HPDE6-E6E7 (cell line): ENCODE data around the gene BMP8B.
"Not testable (repeated sequence)": the region's sequence is repeated elsewhere in the genome, so short reads cannot be mapped to it uniquely, and the experiment has no call there.

ENCODE experiments used
- DNase-seq: peaks from one replicate; pipeline ENCODE4 v3.0.0; 2011; ENCODE audit warnings: missing footprints; ENCODE audit errors: extremely low spot score

BMP8B gene

DNA sequence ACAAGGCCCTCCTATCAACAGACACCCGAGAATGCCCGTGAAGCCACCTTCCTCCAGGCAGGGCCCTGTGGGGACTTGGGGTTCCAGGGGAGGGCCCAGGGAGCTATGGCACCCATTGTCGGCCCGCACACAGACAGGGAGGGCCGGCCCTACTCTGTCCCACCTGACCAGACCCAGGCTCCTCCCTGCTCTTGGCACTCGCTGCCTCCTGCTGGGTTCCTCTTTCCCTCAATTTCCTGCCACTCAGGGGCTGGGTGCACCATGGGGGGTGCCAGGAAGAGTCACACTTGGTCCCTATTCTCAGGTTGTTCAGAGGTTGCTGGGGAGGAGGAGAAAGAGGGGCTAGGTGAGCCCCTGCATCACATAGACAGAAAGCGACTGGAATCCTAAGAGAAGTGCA is 9.5 kb downstream of the BMP8B start:
- DNase-seq, result no peak

DNA sequence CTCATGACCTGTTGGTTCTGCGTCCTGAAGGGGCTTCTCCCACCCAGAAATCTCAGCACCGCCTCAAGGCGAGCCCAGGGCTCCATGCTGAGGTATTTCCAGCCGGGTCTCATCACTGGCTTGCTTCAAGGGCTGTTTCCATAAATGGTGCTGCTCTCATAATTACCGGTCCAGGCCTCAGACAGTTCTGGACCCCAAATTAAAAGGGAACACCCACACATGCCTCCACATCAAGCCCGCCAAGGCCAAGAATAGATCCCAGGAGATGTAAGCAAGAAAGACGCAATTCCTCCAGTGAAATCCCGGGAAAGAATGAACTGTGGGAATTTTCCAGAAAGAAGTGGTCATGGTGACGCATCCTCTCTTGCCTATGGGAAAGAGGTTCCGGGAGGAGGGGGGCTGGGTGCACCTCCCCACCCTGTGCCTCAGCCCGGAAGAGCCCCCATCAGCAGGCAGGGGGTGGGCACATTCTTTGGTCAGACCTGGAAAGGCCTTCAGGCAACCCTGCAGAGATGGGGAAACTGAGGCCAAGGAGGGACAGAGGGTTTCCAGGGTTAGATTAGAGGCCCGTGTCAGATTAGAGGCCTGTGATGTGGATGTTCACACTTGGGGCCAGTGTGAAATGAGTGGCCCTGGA is 10.1 kb downstream of the BMP8B start:
- DNase-seq, result not testable (repeated sequence)

GRCh38 chr1:39777896-39778295 is 10.8 kb downstream of the BMP8B start:
- not testable (repeated sequence) for DNase-seq

DNA sequence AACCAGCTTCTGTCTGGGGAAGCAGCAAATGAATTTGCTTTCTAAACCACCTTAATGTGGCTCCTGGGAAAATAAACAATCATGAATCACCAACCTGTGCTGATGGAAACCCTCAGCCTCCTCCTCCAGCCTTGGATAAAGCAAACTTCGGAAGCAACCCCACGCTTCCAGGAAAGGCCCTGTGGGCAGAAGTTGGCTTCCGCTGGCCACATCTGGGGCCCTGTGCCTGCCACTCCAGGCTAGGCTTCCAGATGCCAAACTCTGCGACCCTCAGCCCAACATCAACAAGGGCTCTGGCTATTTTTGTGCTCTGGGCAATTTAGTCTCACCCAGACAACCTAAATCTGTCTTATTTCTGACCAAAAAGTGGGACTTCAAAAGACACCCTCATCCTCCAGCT is 11.4 kb downstream of the BMP8B start:
- DNase-seq, result no peak

- DNase-seq, result no peak
Measured at GRCh38 chr1:39776886-39777285, 11.8 kb downstream of the BMP8B start.

GRCh38 chr1:39776400-39776713 is 12.3 kb downstream of the BMP8B start:
- DNase-seq, result no peak

- not testable (repeated sequence) for DNase-seq
Measured at GRCh38 chr1:39775676-39776399, 12.8 kb downstream of the BMP8B start.

DNA sequence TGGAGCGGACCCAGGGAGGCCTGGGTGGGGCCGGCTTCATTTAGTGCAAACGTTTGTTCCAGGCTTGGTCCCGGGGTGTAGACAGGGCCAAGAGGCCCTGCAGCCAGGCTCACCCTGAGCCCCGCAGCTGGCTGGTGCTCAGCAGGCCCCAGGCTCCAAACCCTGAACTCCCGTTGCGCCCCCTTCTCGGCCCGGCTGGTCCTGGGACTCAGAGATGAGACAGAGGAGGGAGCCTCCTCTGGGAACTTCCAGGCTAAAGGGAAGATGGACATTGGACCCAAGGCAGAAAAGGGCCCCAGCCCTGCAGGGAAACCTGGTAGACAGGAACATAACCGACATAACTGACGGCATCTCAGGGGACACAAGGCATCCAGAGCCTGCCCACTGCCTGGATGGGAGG is 13.5 kb downstream of the BMP8B start:
- not testable (repeated sequence) for DNase-seq

DNA sequence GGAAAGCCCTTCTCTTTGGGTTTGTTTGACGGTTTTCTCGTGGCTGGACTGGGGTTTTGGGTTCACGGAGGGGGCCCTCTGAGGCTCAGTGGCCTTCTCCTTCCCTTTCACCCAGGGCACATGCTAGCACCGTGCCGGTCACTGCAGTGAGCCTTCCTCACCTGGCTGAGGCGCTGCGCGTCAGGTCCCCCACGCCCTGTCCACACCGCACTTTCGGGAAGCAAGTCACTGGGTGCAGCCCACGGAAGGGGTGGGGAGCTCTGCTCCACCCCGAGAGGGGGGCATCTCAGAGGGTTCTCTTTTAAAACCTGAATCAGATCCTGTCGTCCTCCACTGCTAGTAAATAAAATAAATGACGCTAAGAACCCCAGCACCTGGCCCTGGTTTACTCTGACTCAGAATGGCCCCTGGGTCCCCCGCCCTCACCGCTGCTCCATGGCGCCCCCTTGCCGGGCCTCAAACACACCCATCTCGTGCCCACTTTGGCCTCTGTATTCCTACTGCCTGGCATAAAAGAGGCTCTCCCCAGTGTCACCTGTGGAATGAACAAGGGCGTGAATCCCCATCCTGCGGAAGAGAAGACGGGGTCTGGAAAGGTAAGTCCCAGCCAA is 15.2 kb downstream of the BMP8B start:
- not testable (repeated sequence) for DNase-seq

DNA sequence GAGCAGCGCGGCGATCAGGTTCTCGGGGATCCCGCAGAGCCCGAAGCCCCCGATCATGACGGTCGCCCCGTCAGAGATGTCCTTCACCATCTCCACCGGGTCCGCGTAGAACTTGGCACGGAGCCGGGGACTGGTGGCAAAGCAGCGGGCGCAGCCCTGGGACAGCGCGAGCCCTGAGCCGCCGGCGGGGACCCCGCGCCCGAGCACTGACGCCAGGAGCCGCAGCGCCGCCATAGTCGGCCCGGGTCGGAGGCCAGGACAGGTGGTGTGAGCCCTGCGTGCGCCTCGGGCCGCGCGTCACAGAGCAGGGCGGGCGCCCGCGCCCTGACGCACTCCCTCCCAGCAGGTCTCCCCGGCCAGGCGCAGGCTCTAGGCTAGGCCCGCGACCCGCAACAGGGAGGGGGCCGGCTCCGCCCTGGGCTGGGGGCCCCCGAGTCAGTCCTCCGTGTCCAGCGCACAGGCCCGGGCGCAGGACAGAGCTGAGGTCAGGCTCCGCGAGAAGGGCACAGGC is 17.6 kb downstream of the BMP8B start, which contains the start of gene OXCT2:
Gene OXCT2 (minus strand): TSS at position 327 of the 511 bp plus-strand sequence. CDS start 93 bp downstream, at position 234.
- DNase-seq, result not testable (repeated sequence)

GRCh38 chr1:39770100-39771021 is 18.3 kb downstream of the BMP8B start:
- DNase-seq, result not testable (repeated sequence)

DNA sequence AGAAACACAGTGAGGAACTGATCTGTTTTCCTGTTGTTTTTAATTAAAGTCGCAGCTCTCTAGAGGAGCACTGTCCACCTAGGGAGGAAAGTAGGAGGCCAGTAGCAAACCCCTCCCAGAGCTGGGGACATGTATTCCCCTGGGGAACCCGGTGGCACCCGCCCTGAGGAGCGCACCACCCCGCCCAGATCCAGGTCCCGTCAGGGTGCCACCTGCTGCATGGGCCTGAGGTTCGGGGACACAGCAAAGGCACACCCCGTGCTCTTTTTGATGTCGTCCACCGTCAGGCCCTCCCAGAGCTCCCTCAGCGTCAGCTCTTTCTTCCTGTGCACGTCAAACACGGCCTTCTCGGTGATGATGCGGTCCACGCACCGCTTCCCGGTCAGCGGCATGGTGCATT is 19.2 kb downstream of the BMP8B start:
- DNase-seq, result not testable (repeated sequence)

DNA sequence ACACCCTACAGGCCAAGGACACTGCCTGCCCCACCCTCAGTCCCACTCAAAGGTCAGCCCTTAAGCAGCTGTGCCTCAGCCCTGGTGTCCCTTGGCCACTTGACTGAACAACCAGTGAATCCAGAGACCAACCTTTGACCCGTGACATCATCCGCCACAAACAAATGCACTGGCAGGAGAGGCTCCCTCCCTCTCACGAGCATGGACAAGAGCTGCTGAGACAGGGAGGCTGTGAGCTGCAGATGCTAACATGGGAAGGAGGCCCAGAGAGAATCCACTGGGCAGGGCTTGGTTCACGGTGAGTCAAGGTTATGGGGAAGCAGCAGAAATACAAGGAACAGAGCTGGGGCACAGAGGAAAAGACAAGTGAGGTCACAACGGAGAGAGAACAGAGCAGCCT is 22.2 kb downstream of the BMP8B start:
- not testable (repeated sequence) for DNase-seq

DNA sequence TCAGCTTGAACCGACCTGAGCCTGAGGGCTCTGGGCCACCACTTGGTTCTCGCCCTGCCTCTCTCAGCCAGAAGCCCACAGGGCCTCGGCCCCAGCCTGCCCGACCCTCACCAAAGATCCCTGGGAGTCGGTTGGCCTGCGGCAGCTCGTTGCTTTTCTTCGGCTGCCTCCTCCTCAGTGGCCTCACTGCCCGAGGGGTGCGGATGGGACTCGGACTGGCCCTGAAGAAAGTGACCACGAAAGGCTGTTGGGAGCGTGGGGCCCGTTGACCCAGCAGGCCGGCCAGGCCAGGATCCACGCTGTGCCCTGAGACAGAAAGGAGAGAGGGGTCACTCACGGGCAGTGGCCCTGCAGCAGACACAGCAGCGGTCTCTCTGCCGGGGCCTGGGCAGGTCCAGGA is 24.2 kb downstream of the BMP8B start:
- DNase-seq, result not testable (repeated sequence)

DNA sequence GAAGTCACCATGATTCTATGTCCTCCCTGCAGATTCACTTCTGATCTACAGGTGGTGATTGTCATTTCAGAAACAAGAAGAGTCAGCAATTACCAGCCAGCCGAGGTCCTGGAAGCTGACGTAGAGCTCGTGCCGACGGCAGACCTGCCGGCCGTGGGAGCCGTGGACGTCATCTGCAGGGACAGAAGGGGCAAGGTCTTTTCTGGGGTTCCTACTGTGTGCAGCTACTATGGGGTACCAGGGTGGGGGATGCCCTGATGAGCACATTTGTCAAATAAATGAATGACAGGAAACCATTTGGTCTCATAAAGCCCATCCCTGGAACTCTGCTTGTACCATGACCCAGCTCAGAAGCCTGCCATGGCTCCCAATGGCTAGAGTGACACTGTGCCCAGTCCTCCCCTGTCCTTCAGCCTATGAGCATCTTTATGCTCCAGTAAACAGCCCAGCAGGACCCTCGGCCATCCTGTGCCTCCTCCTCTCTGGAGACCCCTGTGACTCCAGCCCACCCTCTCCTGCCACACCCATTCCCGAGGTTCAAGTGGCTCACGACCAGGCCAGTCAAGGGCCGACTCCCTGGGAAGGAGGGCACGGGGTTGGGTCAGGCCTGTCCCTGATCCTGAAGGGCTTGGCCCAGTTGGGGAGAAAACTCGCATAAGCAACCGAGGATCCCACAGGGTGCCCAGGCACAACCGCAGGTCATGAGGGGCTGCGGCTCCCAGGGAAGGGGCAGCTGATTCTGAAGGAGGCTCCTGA is 24.9 kb downstream of the BMP8B start:
- not testable (repeated sequence) for DNase-seq

DNA sequence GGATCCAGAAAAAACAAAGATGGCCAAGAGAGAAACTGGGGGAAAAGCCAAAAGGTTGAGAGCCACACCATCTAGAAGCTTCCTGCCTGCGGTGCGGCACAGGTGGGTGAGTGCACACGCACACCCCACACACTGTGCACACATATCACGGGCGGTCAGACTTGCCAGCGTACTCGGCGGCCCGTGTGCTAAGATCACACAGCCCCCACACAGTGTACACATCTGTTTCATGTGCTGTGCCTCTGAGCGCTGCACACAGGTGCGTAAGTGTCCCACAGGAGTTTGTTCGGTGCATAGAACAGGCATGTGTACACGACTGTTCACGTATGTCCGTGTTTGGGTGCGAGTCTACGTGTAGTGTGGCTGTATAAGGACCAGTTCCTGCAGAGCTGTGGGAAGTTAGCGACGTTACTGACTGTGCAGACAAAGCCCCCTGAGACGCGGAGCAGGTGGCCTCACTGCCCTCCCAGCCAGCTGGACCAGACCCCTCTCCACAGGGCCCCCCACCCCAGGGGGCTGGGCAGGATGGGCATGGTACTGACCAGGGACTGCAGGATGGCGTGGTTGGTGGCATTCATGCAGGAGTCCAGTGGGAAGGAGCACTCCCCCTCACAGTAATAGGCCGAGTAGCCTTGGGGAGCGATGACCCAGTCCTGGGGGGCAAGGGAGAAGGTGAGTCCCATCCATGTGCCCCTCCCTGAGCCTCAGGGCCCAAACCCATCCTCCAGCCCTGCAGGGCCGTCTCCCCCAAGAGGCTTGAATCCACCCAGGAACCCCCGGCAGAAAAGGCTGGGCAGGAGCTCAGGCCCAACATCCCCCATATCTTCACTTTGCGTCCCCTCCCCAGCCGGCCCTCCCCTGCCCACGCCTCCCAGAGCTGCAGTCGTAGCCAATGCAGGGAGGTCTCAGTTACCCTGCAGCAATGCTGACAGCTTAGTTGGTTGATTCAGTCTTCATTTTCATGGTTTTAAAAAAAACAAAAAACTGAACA is 25.8 kb downstream of the BMP8B start:
- no peak for DNase-seq

DNA sequence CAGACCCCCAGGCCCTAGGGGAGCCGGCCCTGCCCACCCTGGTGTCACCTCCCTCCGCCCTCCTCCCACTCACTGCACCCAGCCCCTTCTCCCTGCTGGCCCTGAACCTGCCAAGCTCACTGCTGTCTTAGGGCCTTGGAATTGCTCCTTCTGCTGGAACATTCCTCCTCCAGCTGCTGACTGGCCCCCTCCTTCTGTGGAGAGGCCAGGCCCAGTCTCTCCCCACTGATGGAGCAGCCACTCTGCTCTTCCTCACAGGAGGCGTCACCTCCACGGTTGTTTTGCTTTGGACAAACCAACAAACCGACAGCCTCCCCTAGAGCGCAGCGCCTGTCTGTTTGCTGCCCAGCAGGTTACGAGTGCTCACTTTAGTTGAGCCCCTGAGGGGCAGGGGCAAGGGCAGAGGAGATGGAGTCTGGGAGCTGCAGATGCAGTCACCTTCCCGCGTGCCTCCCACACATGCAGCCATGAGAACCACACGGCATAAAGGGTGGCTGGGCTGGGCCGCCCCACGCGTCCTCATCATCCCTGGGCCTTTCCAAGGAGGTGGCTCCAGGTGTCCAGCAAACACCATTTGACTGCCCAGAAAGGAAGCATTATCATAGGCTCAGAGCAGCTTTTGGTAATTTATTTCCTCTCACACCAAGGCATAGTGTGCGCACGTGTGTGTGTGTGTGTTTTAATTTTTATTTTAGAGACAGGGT is 27.0 kb downstream of the BMP8B start:
- DNase-seq, result no peak

DNA sequence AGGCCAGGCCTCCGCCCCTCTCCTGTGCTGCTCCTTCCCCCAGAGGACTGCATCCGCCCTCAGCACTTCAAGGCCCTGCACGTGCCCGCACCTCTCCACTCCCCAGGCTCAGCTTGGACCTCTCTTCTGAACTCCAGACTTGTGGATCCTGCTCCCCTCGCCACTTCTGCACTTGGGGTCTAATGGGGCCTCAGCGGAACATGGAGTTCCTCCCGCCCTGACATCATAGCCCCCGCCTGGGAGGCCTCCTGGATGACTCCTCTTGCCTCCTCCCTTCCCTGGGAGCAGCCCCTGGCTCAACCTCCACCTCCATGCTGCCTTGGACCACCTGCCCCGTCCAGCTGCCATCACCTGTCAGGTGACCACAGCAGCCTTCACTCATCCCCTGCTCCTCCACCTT is 27.6 kb downstream of the BMP8B start:
- no peak for DNase-seq
